GM12878 (cell line): ENCODE measurements around the gene AKR1C4. TPM values are rescaled to one million over a fixed set of nuclear protein-coding genes. Genes with fewer than 3 reads are reported as not detected.

Experiments used
- ATAC-seq: fragments of 200-7000 bp; cut with Tn5 transposase; 3 replicates; pipeline ENCODE4 v1.9.1; 2020; ENCODE audit warnings: mild to moderate bottlenecking, moderate library complexity
- BruUV-seq: library from RNA; stranded (reverse); fragments of 400-500 nt; replicated peaks from 2 replicates; lab custom pipeline; 2021; lab: Mats Ljungman, UMichigan
- CTCF ChIA-PET: fragments of 300-600 bp; sonication (Branson Sonifier 250); formaldehyde crosslinking; extraction: SDS; loops from one replicate; lab custom pipeline; 2021; ENCODE audit warnings: inconsistent platforms; lab: Yijun Ruan, JAX
- POLR2A ChIA-PET: fragments of 350-600 bp; formaldehyde crosslinking; extraction: SDS; loops from one replicate; lab custom pipeline; 2021; ENCODE audit warnings: inconsistent platforms; lab: Charles Lee
- RAD21 ChIA-PET: fragments of 300-600 bp; sonication (Branson Sonifier 250); formaldehyde crosslinking; loops from one replicate; lab custom pipeline; 2023; ENCODE audit warnings: antibody characterized with exemption; ENCODE audit not compliant: unreplicated experiment; lab: Charles Lee
- SMC1A ChIA-PET: fragments of 300-600 bp; sonication (Branson Sonifier 250); formaldehyde crosslinking; loops from one replicate; lab custom pipeline; 2023; ENCODE audit not compliant: unreplicated experiment, uncharacterized antibody; lab: Charles Lee
- DNase-seq: peaks from one replicate; pipeline ENCODE4 v3.0.0-alpha.2; 2011; ENCODE audit warnings: low read depth, low spot score
- FAIRE-seq: peaks from 3 replicates; lab custom pipeline; 2011; peaks lifted over from hg19 to GRCh38; lab: Jason Lieb, UNC
- H2AFZ ChIP-seq: 2 replicates; pipeline ENCODE4 v1.6.0; 2011; ENCODE audit warnings: low read depth, low read length, control low read depth; ENCODE audit not compliant: control insufficient read depth
- H3K27ac ChIP-seq: 2 replicates; pipeline ENCODE4 v1.5.1; 2011; ENCODE audit warnings: control low read depth; ENCODE audit not compliant: control insufficient read depth, insufficient read depth
- H3K27me3 ChIP-seq, 2 experiments: replicated peaks in 1 of 2; 2 replicates each; pipeline versions ENCODE4 v1.6.0 to v1.6.1; 2011; ENCODE audit warnings: low read length in 1 of 2; ENCODE audit not compliant: control insufficient read depth in 2 of 2, insufficient read depth in 2 of 2
- H3K36me3 ChIP-seq, 2 experiments: 2 replicates each; pipeline ENCODE4 v1.5.1; 2011; ENCODE audit warnings: low read length in 1 of 2; ENCODE audit not compliant: control insufficient read depth in 2 of 2, insufficient read depth in 2 of 2
- H3K4me1 ChIP-seq: 2 replicates; pipeline ENCODE4 v1.6.1; 2011; ENCODE audit warnings: mild to moderate bottlenecking, low read length, moderate library complexity, mixed read lengths; ENCODE audit not compliant: control insufficient read depth, insufficient read depth
- H3K4me2 ChIP-seq: 2 replicates; pipeline ENCODE4 v1.6.0; 2011; ENCODE audit warnings: control low read depth; ENCODE audit not compliant: control insufficient read depth, insufficient read depth
- H3K4me3 ChIP-seq: fragments of 200-600 bp; sonication (generic); 2 replicates; pipeline ENCODE4 v1.5.1; 2016
- H3K79me2 ChIP-seq: 2 replicates; pipeline ENCODE4 v1.6.0; 2011; ENCODE audit warnings: low read length; ENCODE audit not compliant: control insufficient read depth, insufficient read depth
- H3K9ac ChIP-seq: 2 replicates; pipeline ENCODE4 v1.8.0; 2011; ENCODE audit warnings: low read length, control low read depth, mixed read lengths; ENCODE audit not compliant: control insufficient read depth, insufficient read depth
- H3K9me3 ChIP-seq: replicated peaks from 3 replicates; pipeline ENCODE4 v1.5.1; 2011; ENCODE audit warnings: mild to moderate bottlenecking, low read length; ENCODE audit not compliant: control insufficient read depth, insufficient read depth
- H4K20me1 ChIP-seq: 2 replicates; pipeline ENCODE4 v1.6.0; 2011; ENCODE audit not compliant: control insufficient read depth, insufficient read depth
- ATF7 ChIP-seq: fragments of 450-650 bp; IDR thresholded peaks from 2 replicates; pipeline ENCODE4 v1.6.1; 2016; ENCODE audit warnings: low read depth, mild to moderate bottlenecking
- BACH1 ChIP-seq: fragments of 450-650 bp; IDR thresholded peaks from 2 replicates; pipeline ENCODE4 v1.6.1; 2017; ENCODE audit warnings: mild to moderate bottlenecking, borderline replicate concordance
- EED ChIP-seq: sonication (generic); IDR thresholded peaks from 2 replicates; pipeline ENCODE4 v1.6.1; 2016; ENCODE audit warnings: antibody characterized with exemption, low read depth
- GABPA ChIP-seq: IDR thresholded peaks from 2 replicates; pipeline ENCODE4 v1.6.1; 2014; ENCODE audit warnings: antibody characterized with exemption, low read depth, mild to moderate bottlenecking, inconsistent platforms
- HDGF ChIP-seq: fragments of 450-650 bp; IDR thresholded peaks from 2 replicates; pipeline ENCODE4 v1.6.1; 2016; ENCODE audit warnings: antibody characterized with exemption
- JUND ChIP-seq: IDR thresholded peaks from 2 replicates; pipeline ENCODE4 v1.6.1; 2012; ENCODE audit warnings: low read depth, mild to moderate bottlenecking, low read length, improper control_type of control experiment, moderate library complexity
- NR2C1 ChIP-seq: fragments of 450-650 bp; IDR thresholded peaks from 2 replicates; pipeline ENCODE4 v1.6.1; 2017; ENCODE audit warnings: antibody characterized with exemption, mild to moderate bottlenecking, moderate library complexity
- PML ChIP-seq: IDR thresholded peaks from 2 replicates; pipeline ENCODE4 v1.6.1; 2012; ENCODE audit warnings: low read length, inconsistent platforms
- SKIL ChIP-seq: fragments of 450-650 bp; IDR thresholded peaks from 2 replicates; pipeline ENCODE4 v1.6.1; 2017; ENCODE audit warnings: mild to moderate bottlenecking, low read depth, inconsistent platforms; ENCODE audit not compliant: poor library complexity, severe bottlenecking
- TCF3 ChIP-seq: IDR thresholded peaks from 2 replicates; pipeline ENCODE4 v1.6.1; 2012; ENCODE audit warnings: low read depth, mild to moderate bottlenecking, low read length, borderline replicate concordance; ENCODE audit not compliant: insufficient read depth
- WGBS: methylation state at CpG from one replicate; pipeline ENCODE4 v1.1.6; 2016; ENCODE audit warnings: low lambda C conversion rate; ENCODE audit not compliant: insufficient replicate concordance, insufficient coverage; ENCODE audit errors: missing lambda C conversion rate; 5-methylcytosine and 5-hydroxymethylcytosine counted together
- in situ Hi-C: fragments of 300-500 bp; cut with MboI; formaldehyde crosslinking; loops from 9 replicates; pipeline ENCODE4 v1.14.3; 2018; ENCODE audit warnings: mixed read lengths
- intact Hi-C: fragments of 100-400 bp; cut with micrococcal nuclease; formaldehyde crosslinking; loops from one replicate; pipeline ENCODE4 v1.14.2; 2022; ENCODE audit not compliant: unreplicated experiment
- polyA plus RNA-seq, 11 experiments: library from polyadenylated mRNA; depleted of rRNA in 4 of 11; unstranded in 6 of 11; stranded (reverse) in 5 of 11; fragments of >200 nt; fragmentation: Nextera tagmentation in 4 of 11; fragmentation: Illumina TruSeq in 1 of 11; extraction: Ambion mirVana in 4 of 11; extraction: Trizol in 1 of 11; gene quantifications; 1 replicate in 1 of 11; 2 replicates in 10 of 11; pipeline versions ENCODE4 v1.2.1 to v1.2.3, GENCODE V29; 2011 to 2016; ENCODE audit warnings: inconsistent platforms in 2 of 11, missing spikeins in 2 of 11, low read depth in 1 of 11
- total RNA-seq, 4 experiments: library from RNA; depleted of rRNA in 3 of 4; stranded (reverse); fragments of >200 nt in 3 of 4; fragmentation: Illumina TruSeq in 1 of 4; extraction: Trizol in 1 of 4; gene quantifications; 2 replicates each; pipeline versions ENCODE4 v1.2.1 to v1.2.3, GENCODE V29; 2013 to 2021

Gene AKR1C4
- total and polyA plus RNA-seq, 10 of the 15 experiments (the other 5 are each of a cell fraction or from before 2014, with no cell fraction given): 0.20 TPM; not detected in 9

- no peak overlapping the region for H2AFZ ChIP-seq
- no peak overlapping the region for H3K4me3 ChIP-seq
- no TSS peak for BruUV-seq
- ChIA-PET RAD21 (no interaction called here), POLR2A (no interaction called here), SMC1A (no interaction called here), CTCF (no interaction called here)
- no peaks in the 10 kb centered on the region for H3K4me1 ChIP-seq
- TF ChIP-seq PML (no peak), GABPA (no peak), BACH1 (no peak), NR2C1 (no peak), HDGF (no peak), EED (no peak), SKIL (no peak), JUND (no peak), TCF3 (no peak), ATF7 (no peak)
- 0% methylated on average over 1 of the region's 2 CpGs for WGBS
- H3K36me3 ChIP-seq: no peaks in the 10 kb centered on the region
- H3K79me2 ChIP-seq: no peaks in the 10 kb centered on the region
- in situ Hi-C loops (no loop called here), intact Hi-C loops (no loop called here)
- no peaks in the 10 kb centered on the region for H3K9me3 ChIP-seq
- ATAC-seq: no peak
- no peak for FAIRE-seq
- no peaks in the 10 kb centered on the region for H3K27me3 ChIP-seq
- H3K27ac ChIP-seq: no peak overlapping the region
- no peaks in the 10 kb centered on the region for H4K20me1 ChIP-seq
- DNase-seq: no peak
- no peak overlapping the region for H3K4me2 ChIP-seq
- no peak overlapping the region for H3K9ac ChIP-seq
Observed at GRCh38 chr10:5216801-5217200, 20.2 kb downstream of the AKR1C4 start.
